Prostate gland (tissue), 2 donors: ENCODE results near the gene SMARCAD1. TPM values are rescaled to one million over a fixed set of nuclear protein-coding genes. Genes with fewer than 3 reads are reported as not detected.
"Not testable (repeated sequence)": the region's sequence is repeated elsewhere in the genome, so short reads cannot be mapped to it uniquely, and the experiment has no call there.

Source experiments
- DNase-seq: peaks from one replicate; pipeline ENCODE4 v3.0.0-alpha.2; 2019; ENCODE audit warnings: low spot score
- H3K27ac ChIP-seq, 2 donors: fragments of 200-600 bp; sonication (generic); 2 replicates each; pipeline ENCODE4 v1.5.1; 2017 to 2019
- H3K27me3 ChIP-seq: fragments of 200-600 bp; sonication (generic); replicated peaks from 2 replicates; pipeline ENCODE4 v1.5.1; 2019; ENCODE audit not compliant: insufficient read depth
- H3K36me3 ChIP-seq, 2 donors: fragments of 200-600 bp; sonication (generic); 1 replicate in 1 of 2; 2 replicates in 1 of 2; pipeline versions ENCODE4 v1.5.1 to v1.8.1; 2017 to 2019
- H3K4me1 ChIP-seq: fragments of 200-600 bp; sonication (generic); replicated peaks from 2 replicates; pipeline ENCODE4 v1.5.1; 2019
- H3K4me3 ChIP-seq, 2 donors: fragments of 200-600 bp; sonication (generic); 2 replicates each; pipeline ENCODE4 v1.5.1; 2017 to 2019
- H3K9me3 ChIP-seq: fragments of 200-600 bp; sonication (generic); 2 replicates; pipeline ENCODE4 v1.5.1; 2017
- CTCF ChIP-seq, 4 experiments: fragments of 200-600 bp in 2 of 4; fragments of 450-650 bp in 2 of 4; sonication (generic) in 2 of 4; IDR thresholded peaks; 1 replicate in 3 of 4; 2 replicates in 1 of 4; pipeline ENCODE4 v1.5.1; 2016 to 2019; ENCODE audit warnings: antibody characterized with exemption in 4 of 4, mild to moderate bottlenecking in 2 of 4, moderate library complexity in 2 of 4
- POLR2A ChIP-seq: fragments of 450-650 bp; IDR thresholded peaks from one replicate; pipeline ENCODE4 v1.6.1; 2016; ENCODE audit warnings: antibody characterized with exemption, mild to moderate bottlenecking
- POLR2AphosphoS5 ChIP-seq: sonication (generic); formaldehyde crosslinking; IDR thresholded peaks from one replicate; pipeline ENCODE4 v1.6.1; 2017; ENCODE audit warnings: antibody characterized with exemption
- WGBS: methylation state at CpG from one replicate; pipeline ENCODE4 v1.1.5; 2018; 5-methylcytosine and 5-hydroxymethylcytosine counted together
- intact Hi-C: fragments of 100-400 bp; cut with DNase I; formaldehyde crosslinking; loops from one replicate; pipeline ENCODE4 v1.14.2; 2022
- total RNA-seq, 2 donors: library from RNA; depleted of rRNA; stranded (reverse); fragments of >200 nt; gene quantifications; one replicate each; pipeline ENCODE4 v1.1.0, GENCODE V29; 2016

Gene SMARCAD1
- total RNA-seq, 2 donors from 2014 or later = 22.4 to 22.9 TPM

- Histone ChIP-seq H3K9me3 (no peaks in the 10 kb centered on the region), H3K27me3 (no peaks in the 10 kb centered on the region), H3K36me3 (no peaks in the 10 kb centered on the region), H3K27ac (peak overlapping the region in 1 of 2 donors; percentile 54), H3K4me1 (peaks cover 6% of the 10 kb centered on the region), H3K4me3 (no peak overlapping the region)
- intact Hi-C loops = no loop called here
- WGBS = 76% methylated on average over 3 of the region's 3 CpGs
- TF ChIP-seq POLR2A (no peak), POLR2AphosphoS5 (no peak), CTCF (IDR thresholded peaks at IDR 0.05) (no peak)
- DNase-seq = no peak
Measured at GRCh38 chr4:94333866-94334265, 126.2 kb downstream of the SMARCAD1 start.

GRCh38 chr4:94334476-94334875 is 126.8 kb downstream of the SMARCAD1 start:
- Histone ChIP-seq H3K4me3 (no peak overlapping the region), H3K4me1 (peaks cover 6% of the 10 kb centered on the region), H3K36me3 (no peaks in the 10 kb centered on the region), H3K9me3 (no peaks in the 10 kb centered on the region), H3K27ac (peak overlapping the region in 1 of 2 donors; percentile 54), H3K27me3 (no peaks in the 10 kb centered on the region)
- TF ChIP-seq POLR2AphosphoS5 = no peak
- no peak for TF ChIP-seq CTCF (IDR thresholded peaks at IDR 0.05)
- no peak for TF ChIP-seq POLR2A
- WGBS = 40% methylated on average over 2 of the region's 2 CpGs
- intact Hi-C loops = no loop called here
- no peak for DNase-seq

- H3K36me3 ChIP-seq = no peaks in the 10 kb centered on the region
- TF ChIP-seq POLR2A (no peak), CTCF (IDR thresholded peaks at IDR 0.05) (no peak), POLR2AphosphoS5 (peak; percentile 88)
- WGBS = 26% methylated on average over 3 of the region's 3 CpGs
- intact Hi-C loops = no loop called here
- peak; percentile 88 for DNase-seq
- H3K4me1 ChIP-seq = peaks cover 6% of the 10 kb centered on the region
- H3K27ac ChIP-seq = peak overlapping the region in 1 of 2 donors; percentile 54
- H3K9me3 ChIP-seq = no peaks in the 10 kb centered on the region
- H3K27me3 ChIP-seq = no peaks in the 10 kb centered on the region
- no peak overlapping the region for H3K4me3 ChIP-seq
Measured at GRCh38 chr4:94334962-94335361, 127.3 kb downstream of the SMARCAD1 start.

GRCh38 chr4:94336303-94336702 is 128.6 kb downstream of the SMARCAD1 start:
- Histone ChIP-seq H3K4me3 (no peak overlapping the region), H3K27ac (peak overlapping the region in 1 of 2 donors; percentile 54), H3K36me3 (no peaks in the 10 kb centered on the region), H3K9me3 (no peaks in the 10 kb centered on the region), H3K27me3 (no peaks in the 10 kb centered on the region), H3K4me1 (peaks cover 6% of the 10 kb centered on the region)
- no peak for DNase-seq
- no peak for TF ChIP-seq POLR2AphosphoS5
- TF ChIP-seq POLR2A = no peak
- no peak for TF ChIP-seq CTCF (IDR thresholded peaks at IDR 0.05)
- WGBS = 84% methylated on average over 3 of the region's 3 CpGs
- intact Hi-C loops = no loop called here

- H3K9me3 ChIP-seq, H3K4me1 ChIP-seq, H3K4me3 ChIP-seq, H3K36me3 ChIP-seq, DNase-seq, intact Hi-C loops, H3K27me3 ChIP-seq: not testable (repeated sequence)
- H3K27ac ChIP-seq = peak overlapping the region in 1 of 2 donors; percentile 54
- WGBS = 89% methylated on average over 5 of the region's 5 CpGs
Measured at GRCh38 chr4:94336791-94337190, 129.1 kb downstream of the SMARCAD1 start.
